Activated CD8-positive, alpha-beta memory T cell treated with anti-CD3 and anti-CD28 coated beads, Interleukin-2, amount 50 U/mL, for 24 hours (primary cell): ENCODE measurements around the gene ICA1.
"Not testable (repeated sequence)": the region's sequence is repeated elsewhere in the genome, so short reads cannot be mapped to it uniquely, and the experiment has no call there.

ENCODE experiments used
- DNase-seq: peaks from one replicate; pipeline ENCODE4 v3.0.0-alpha.2; 2020; ENCODE audit errors: extremely low read depth

ICA1 gene

GRCh38 chr7:8101292-8101691 lies 160.7 kb downstream of the ICA1 start:
- DNase-seq, result not testable (repeated sequence)

GRCh38 chr7:8094164-8095140 lies 167.5 kb downstream of the ICA1 start:
- DNase-seq, result no peak

GRCh38 chr7:8092140-8092539 lies 169.8 kb downstream of the ICA1 start:
- DNase-seq, result no peak

GRCh38 chr7:8089036-8089780 lies 172.8 kb downstream of the ICA1 start:
- DNase-seq, result no peak

- no peak for DNase-seq
Measured at GRCh38 chr7:8086239-8086638, 175.7 kb downstream of the ICA1 start.

GRCh38 chr7:8085420-8085819 lies 176.5 kb downstream of the ICA1 start:
- no peak for DNase-seq

- no peak for DNase-seq
Measured at GRCh38 chr7:8084836-8085235, 177.1 kb downstream of the ICA1 start.

GRCh38 chr7:8082762-8083161 lies 179.2 kb downstream of the ICA1 start:
- DNase-seq, result no peak

- DNase-seq, result no peak
Measured at GRCh38 chr7:8078418-8078817, 183.5 kb downstream of the ICA1 start.

- DNase-seq, result no peak
Measured at GRCh38 chr7:8070451-8071180, 191.4 kb downstream of the ICA1 start.

- no peak for DNase-seq
Measured at GRCh38 chr7:8068892-8069686, 192.9 kb downstream of the ICA1 start.

- DNase-seq, result no peak
Measured at GRCh38 chr7:8065356-8065813, 196.6 kb downstream of the ICA1 start.

GRCh38 chr7:8064828-8065227 lies 197.1 kb downstream of the ICA1 start:
- no peak for DNase-seq

GRCh38 chr7:8063706-8064297 lies 198.2 kb downstream of the ICA1 start:
- DNase-seq, result no peak

- not testable (repeated sequence) for DNase-seq
Measured at GRCh38 chr7:8063300-8063699, 198.7 kb downstream of the ICA1 start.
